Loucy (cell line): ENCODE results near the gene PDE3B.

Source experiments
- CTCF ChIP-seq: fragments of 200-600 bp; sonication (generic); conservative IDR thresholded peaks from 2 replicates; pipeline ENCODE4 v1.5.1; 2014; ENCODE audit warnings: mild to moderate bottlenecking, antibody characterized with exemption, low read length
- EZH2phosphoT487 ChIP-seq: fragments of 200-600 bp; IDR thresholded peaks from 2 replicates; pipeline ENCODE4 v1.6.1; 2018; ENCODE audit warnings: antibody characterized with exemption, mild to moderate bottlenecking, moderate library complexity, borderline replicate concordance

- TF ChIP-seq EZH2phosphoT487 (no peak), CTCF (no peak)
These were observed 6.5 kb downstream of the PDE3B start for GRCh38 chr11:14650064-14650463.
